OCI-LY3 (cell line): ENCODE data around the gene MARK4.

Source experiments
- H2AFZ ChIP-seq: fragments of 200-600, 300-600 bp; shearing (Covaris generic); 2 replicates; pipeline ENCODE4 v1.6.0; 2014; ENCODE audit warnings: antibody characterized with exemption, low read depth, low read length
- H3K27ac ChIP-seq: fragments of 200-600, 300-600 bp; sonication (generic); 2 replicates; pipeline ENCODE4 v1.5.1; 2014; ENCODE audit warnings: mild to moderate bottlenecking, low read length, moderate library complexity, mixed read lengths
- H3K27me3 ChIP-seq: fragments of 200-600, 300-600 bp; sonication (generic); 2 replicates; pipeline ENCODE4 v1.6.1; 2014; ENCODE audit warnings: low read depth, low read length, mixed read lengths
- H3K36me3 ChIP-seq: fragments of 200-600, 300-600 bp; sonication (generic); replicated peaks from 2 replicates; pipeline ENCODE3; 2014; ENCODE audit warnings: low read depth, low read length, mixed read lengths
- H3K4me1 ChIP-seq: fragments of 300-600, 200-600 bp; sonication (generic); 2 replicates; pipeline ENCODE4 v1.6.1; 2014; ENCODE audit warnings: low read length, mixed read lengths
- H3K4me2 ChIP-seq: fragments of 200-600, 300-600 bp; sonication (generic); 2 replicates; pipeline ENCODE4 v1.6.1; 2014; ENCODE audit warnings: low read length, mixed read lengths
- H3K4me3 ChIP-seq: fragments of 300-600, 200-600 bp; sonication (generic); 2 replicates; pipeline ENCODE4 v1.5.1; 2014; ENCODE audit warnings: antibody characterized with exemption, mild to moderate bottlenecking, low read length, moderate library complexity
- H3K79me2 ChIP-seq: fragments of 300-600, 200-600 bp; shearing (Covaris generic); 2 replicates; pipeline ENCODE4 v1.6.1; 2014; ENCODE audit warnings: mild to moderate bottlenecking, low read length, mixed read lengths
- H3K9ac ChIP-seq: fragments of 300-600, 200-600 bp; shearing (Covaris generic); 2 replicates; pipeline ENCODE4 v1.6.0; 2014; ENCODE audit warnings: mild to moderate bottlenecking, low read length, moderate library complexity
- H3K9me3 ChIP-seq: fragments of 200-600, 300-600 bp; shearing (Covaris generic); 2 replicates; pipeline ENCODE4 v1.6.1; 2014; ENCODE audit warnings: low read length, mixed read lengths; ENCODE audit not compliant: insufficient read depth
- H4K20me1 ChIP-seq: fragments of 200-600, 300-600 bp; sonication (generic); 2 replicates; pipeline ENCODE4 v1.6.1; 2016; ENCODE audit warnings: low read length, mixed read lengths; ENCODE audit not compliant: insufficient read depth
- CTCF ChIP-seq: fragments of 200-600, 300-600 bp; sonication (generic); IDR thresholded peaks from 2 replicates; pipeline ENCODE4 v1.5.1; 2014; ENCODE audit warnings: antibody characterized with exemption, low read length, low read depth
- EZH2phosphoT487 ChIP-seq: fragments of 200-600 bp; shearing (Covaris generic); IDR thresholded peaks from 2 replicates; pipeline ENCODE4 v1.6.1; 2018; ENCODE audit warnings: antibody characterized with exemption, mixed run types, low read depth

The MARK4 gene

GRCh38 chr19:45349430-45349941 is 98.4 kb downstream of the MARK4 start:
- TF ChIP-seq EZH2phosphoT487 (no peak), CTCF (no peak)
- H3K36me3 ChIP-seq = peaks cover 41% of the 10 kb centered on the region
- H3K27ac ChIP-seq = no peak overlapping the region
- no peaks in the 10 kb centered on the region; the same call in 1 of the 2 replicates for H4K20me1 ChIP-seq
- H3K79me2 ChIP-seq = no peaks in the 10 kb centered on the region
- H2AFZ ChIP-seq = no peak overlapping the region
- no peak overlapping the region for H3K9ac ChIP-seq
- no peaks in the 10 kb centered on the region for H3K27me3 ChIP-seq
- no peaks in the 10 kb centered on the region for H3K9me3 ChIP-seq
- H3K4me2 ChIP-seq = no peak overlapping the region
- no peaks in the 10 kb centered on the region for H3K4me1 ChIP-seq
- no peak overlapping the region for H3K4me3 ChIP-seq

DNA sequence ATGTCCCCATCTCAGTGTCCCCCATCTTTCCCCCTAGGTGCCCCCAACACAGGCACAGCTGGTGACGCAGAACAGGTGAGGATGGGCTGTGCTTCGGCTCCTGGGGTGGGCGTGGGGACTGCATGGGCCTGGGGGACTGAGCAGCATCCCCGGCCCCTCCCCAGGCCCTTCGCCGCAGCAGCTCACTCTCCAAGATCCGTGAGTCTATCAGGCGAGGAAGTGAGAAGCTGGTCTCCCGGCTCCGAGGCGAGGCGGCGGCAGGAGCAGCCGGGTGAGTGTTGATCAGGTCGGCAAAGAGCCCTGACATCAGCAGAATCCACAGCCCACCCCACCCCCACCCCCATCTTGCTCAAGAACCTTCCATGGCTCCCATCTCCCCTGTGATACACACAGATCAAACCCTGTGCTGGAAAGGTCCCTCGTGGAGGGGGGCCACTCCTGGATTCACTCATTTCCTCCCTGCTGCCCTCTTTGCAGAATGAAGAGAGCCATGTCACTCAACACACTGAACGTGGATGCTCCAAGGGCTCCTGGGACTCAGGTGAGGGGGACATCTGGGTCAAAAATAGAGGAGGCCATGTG is 99.5 kb downstream of the MARK4 start:
- no peak for TF ChIP-seq EZH2phosphoT487
- no peak for TF ChIP-seq CTCF
- no peak overlapping the region for H3K4me3 ChIP-seq

GRCh38 chr19:45351401-45351952 is 100.4 kb downstream of the MARK4 start:
- Histone ChIP-seq H3K27me3 (no peaks in the 10 kb centered on the region), H3K4me3 (no peak overlapping the region), H3K4me1 (no peaks in the 10 kb centered on the region), H3K9ac (no peak overlapping the region), H3K4me2 (no peak overlapping the region), H3K9me3 (no peaks in the 10 kb centered on the region), H2AFZ (no peak overlapping the region), H3K36me3 (peaks cover 56% of the 10 kb centered on the region), H3K79me2 (no peaks in the 10 kb centered on the region), H3K27ac (no peak overlapping the region), H4K20me1 (no peaks in the 10 kb centered on the region; the same call in 1 of the 2 replicates)
- TF ChIP-seq CTCF (no peak), EZH2phosphoT487 (no peak)

More for the DNA sequence above, 99.5 kb downstream of the MARK4 start:
- Histone ChIP-seq H3K9ac (no peak overlapping the region), H3K27ac (no peak overlapping the region), H3K4me1 (no peaks in the 10 kb centered on the region), H3K79me2 (no peaks in the 10 kb centered on the region), H3K4me2 (no peak overlapping the region), H3K36me3 (peaks cover 49% of the 10 kb centered on the region), H3K27me3 (no peaks in the 10 kb centered on the region), H4K20me1 (no peaks in the 10 kb centered on the region; the same call in 1 of the 2 replicates), H2AFZ (no peak overlapping the region), H3K9me3 (no peaks in the 10 kb centered on the region)

GRCh38 chr19:45352062-45352461 is 101.0 kb downstream of the MARK4 start:
- H3K9me3 ChIP-seq = no peaks in the 10 kb centered on the region

More at GRCh38 chr19:45352062-45352461, 101.0 kb downstream of the MARK4 start:
- no peak overlapping the region for H3K4me3 ChIP-seq
- H3K4me1 ChIP-seq = no peaks in the 10 kb centered on the region
- no peaks in the 10 kb centered on the region for H3K27me3 ChIP-seq
- no peak overlapping the region for H3K27ac ChIP-seq
- H3K4me2 ChIP-seq = no peak overlapping the region
- TF ChIP-seq EZH2phosphoT487 (no peak), CTCF (no peak)
- H3K36me3 ChIP-seq = peaks cover 61% of the 10 kb centered on the region
- no peaks in the 10 kb centered on the region for H3K79me2 ChIP-seq
- H4K20me1 ChIP-seq = no peaks in the 10 kb centered on the region; the same call in 1 of the 2 replicates
- H2AFZ ChIP-seq = no peak overlapping the region
- H3K9ac ChIP-seq = no peak overlapping the region
